ENCODE data around the gene CPT2. TPM values are rescaled to one million over a fixed set of nuclear protein-coding genes. Genes with fewer than 3 reads are reported as not detected.

Gene CPT2
- total RNA-seq, 4 donors from 2014 or later: 23.4 to 33.9 (median 27.5) TPM

GRCh38 chr1:53206735-53207379 lies 10.2 kb downstream of the CPT2 start:
- peaks cover 59 to 65% of the 10 kb centered on the region in 2 donors for H3K36me3 ChIP-seq
- no peaks in the 10 kb centered on the region for H3K9me3 ChIP-seq
- no peak for DNase-seq
- no peak overlapping the region for H3K4me3 ChIP-seq (replicated peaks in 1 of 3)
- WGBS, 2 donors: 100% methylated on average over 1 of the region's 1 CpG
- H3K27ac ChIP-seq: no peak overlapping the region
- no peaks in the 10 kb centered on the region for H3K4me1 ChIP-seq
- TF ChIP-seq, protein P1, sequence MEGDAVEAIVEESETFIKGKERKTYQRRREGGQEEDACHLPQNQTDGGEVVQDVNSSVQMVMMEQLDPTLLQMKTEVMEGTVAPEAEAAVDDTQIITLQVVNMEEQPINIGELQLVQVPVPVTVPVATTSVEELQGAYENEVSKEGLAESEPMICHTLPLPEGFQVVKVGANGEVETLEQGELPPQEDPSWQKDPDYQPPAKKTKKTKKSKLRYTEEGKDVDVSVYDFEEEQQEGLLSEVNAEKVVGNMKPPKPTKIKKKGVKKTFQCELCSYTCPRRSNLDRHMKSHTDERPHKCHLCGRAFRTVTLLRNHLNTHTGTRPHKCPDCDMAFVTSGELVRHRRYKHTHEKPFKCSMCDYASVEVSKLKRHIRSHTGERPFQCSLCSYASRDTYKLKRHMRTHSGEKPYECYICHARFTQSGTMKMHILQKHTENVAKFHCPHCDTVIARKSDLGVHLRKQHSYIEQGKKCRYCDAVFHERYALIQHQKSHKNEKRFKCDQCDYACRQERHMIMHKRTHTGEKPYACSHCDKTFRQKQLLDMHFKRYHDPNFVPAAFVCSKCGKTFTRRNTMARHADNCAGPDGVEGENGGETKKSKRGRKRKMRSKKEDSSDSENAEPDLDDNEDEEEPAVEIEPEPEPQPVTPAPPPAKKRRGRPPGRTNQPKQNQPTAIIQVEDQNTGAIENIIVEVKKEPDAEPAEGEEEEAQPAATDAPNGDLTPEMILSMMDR (IDR thresholded peaks at IDR 0.05): no peak
- TF ChIP-seq POLR2A (IDR thresholded peaks at IDR 0.05): no peak
- intact Hi-C loops (cut with DNase I): no loop called here
- H3K27me3 ChIP-seq: no peaks in the 10 kb centered on the region

DNA sequence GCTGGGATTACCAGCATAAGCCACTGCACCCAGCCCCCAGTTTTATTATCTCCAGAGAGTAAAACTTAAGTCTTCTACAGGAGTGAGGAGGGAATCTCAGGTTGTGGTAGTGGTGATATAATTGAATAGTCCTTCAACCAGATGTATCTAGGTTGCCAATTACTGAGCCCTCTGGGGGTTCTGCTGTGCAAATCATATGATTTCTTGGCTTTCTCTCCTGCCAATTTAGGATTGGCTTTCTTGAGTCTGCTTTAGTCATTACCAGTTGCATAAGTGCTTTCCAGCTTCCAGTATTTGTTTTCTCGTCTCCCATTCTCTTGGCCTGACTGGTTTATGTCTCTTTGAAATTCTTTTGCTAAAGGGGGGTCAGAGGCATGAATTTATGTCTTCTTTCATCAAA lies 11.1 kb downstream of the CPT2 start:
- Histone ChIP-seq H3K4me3 (replicated peaks in 1 of 3) (no peak overlapping the region), H3K27me3 (no peaks in the 10 kb centered on the region), H3K36me3 (peaks cover 54 to 65% of the 10 kb centered on the region in 2 donors), H3K27ac (no peak overlapping the region), H3K4me1 (no peaks in the 10 kb centered on the region), H3K9me3 (no peaks in the 10 kb centered on the region)
- DNase-seq: no peak
- TF ChIP-seq, protein P1 (IDR thresholded peaks at IDR 0.05): no peak
- no peak for TF ChIP-seq POLR2A (IDR thresholded peaks at IDR 0.05)
- intact Hi-C loops (cut with DNase I): no loop called here
- WGBS, 2 donors: 73 to 78% methylated on average over 1 of the region's 1 CpG

DNA sequence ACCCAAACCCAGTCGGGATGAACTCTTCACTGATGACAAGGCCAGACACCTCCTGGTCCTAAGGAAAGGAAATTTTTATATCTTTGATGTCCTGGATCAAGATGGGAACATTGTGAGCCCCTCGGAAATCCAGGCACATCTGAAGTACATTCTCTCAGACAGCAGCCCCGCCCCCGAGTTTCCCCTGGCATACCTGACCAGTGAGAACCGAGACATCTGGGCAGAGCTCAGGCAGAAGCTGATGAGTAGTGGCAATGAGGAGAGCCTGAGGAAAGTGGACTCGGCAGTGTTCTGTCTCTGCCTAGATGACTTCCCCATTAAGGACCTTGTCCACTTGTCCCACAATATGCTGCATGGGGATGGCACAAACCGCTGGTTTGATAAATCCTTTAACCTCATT lies 13.7 kb downstream of the CPT2 start:
- TF ChIP-seq POLR2A (IDR thresholded peaks at IDR 0.05): no peak
- TF ChIP-seq, protein P1 (IDR thresholded peaks at IDR 0.05): no peak
- Histone ChIP-seq H3K9me3 (no peaks in the 10 kb centered on the region), H3K4me1 (no peaks in the 10 kb centered on the region), H3K4me3 (replicated peaks in 1 of 3) (no peak overlapping the region), H3K27ac (no peak overlapping the region), H3K36me3 (peaks cover 54 to 71% of the 10 kb centered on the region in 2 donors), H3K27me3 (no peaks in the 10 kb centered on the region)
- intact Hi-C loops (cut with DNase I): no loop called here
- no peak for DNase-seq
- 95 to 97% methylated on average over 7 of the region's 7 CpGs for WGBS, 2 donors

GRCh38 chr1:53210954-53211353 lies 14.3 kb downstream of the CPT2 start:
- no peak for TF ChIP-seq POLR2A (IDR thresholded peaks at IDR 0.05)
- TF ChIP-seq, protein P1 (IDR thresholded peaks at IDR 0.05): no peak
- H3K27ac ChIP-seq: no peak overlapping the region
- no peaks in the 10 kb centered on the region for H3K9me3 ChIP-seq
- intact Hi-C loops (cut with DNase I): no loop called here
- no peaks in the 10 kb centered on the region for H3K4me1 ChIP-seq
- peaks cover 48 to 73% of the 10 kb centered on the region in 2 donors for H3K36me3 ChIP-seq
- DNase-seq: no peak
- H3K27me3 ChIP-seq: no peaks in the 10 kb centered on the region
- no peak overlapping the region for H3K4me3 ChIP-seq (replicated peaks in 1 of 3)
- 98 to 99% methylated on average over 11 of the region's 11 CpGs for WGBS, 2 donors

- WGBS, 2 donors: 73 to 82% methylated on average over 4 to 5 of the region's 5 CpGs
- TF ChIP-seq POLR2A (IDR thresholded peaks at IDR 0.05): no peak
- TF ChIP-seq, protein P1 (IDR thresholded peaks at IDR 0.05): no peak
- no peaks in the 10 kb centered on the region for H3K9me3 ChIP-seq
Observed at GRCh38 chr1:53214376-53214940, 17.8 kb downstream of the CPT2 start.

More at GRCh38 chr1:53214376-53214940, 17.8 kb downstream of the CPT2 start:
- H3K27me3 ChIP-seq: no peaks in the 10 kb centered on the region
- H3K27ac ChIP-seq: no peak overlapping the region
- peaks cover 32 to 55% of the 10 kb centered on the region in 2 donors for H3K36me3 ChIP-seq
- DNase-seq: no peak
- H3K4me3 ChIP-seq (replicated peaks in 1 of 3): no peak overlapping the region
- H3K4me1 ChIP-seq: peaks cover 0 to 3% of the 10 kb centered on the region in 2 donors
- intact Hi-C loops (cut with DNase I): no loop called here
